Measurements from ENCODE around the gene GLT8D2.
"Not testable (repeated sequence)": the region's sequence is repeated elsewhere in the genome, so short reads cannot be mapped to it uniquely, and the experiment has no call there.

The GLT8D2 gene

GRCh38 chr12:104039769-104040168, 10.2 kb downstream of the GLT8D2 start:
- not testable (repeated sequence) for H3K27ac Mint-ChIP-seq; H3K9me3 Mint-ChIP-seq; H3K4me3 Mint-ChIP-seq; H3K36me3 Mint-ChIP-seq (ENCODE audit: low read depth); DNase-seq (ENCODE audit: low spot score); H3K4me1 Mint-ChIP-seq (ENCODE audit: low read depth)
- peaks cover 39% of the 10 kb centered on the region for H3K27me3 Mint-ChIP-seq (ENCODE audit: low read depth)

- not testable (repeated sequence) for DNase-seq (ENCODE audit: low spot score); H3K27ac Mint-ChIP-seq; H3K4me1 Mint-ChIP-seq (ENCODE audit: low read depth); H3K4me3 Mint-ChIP-seq; H3K36me3 Mint-ChIP-seq (ENCODE audit: low read depth); H3K9me3 Mint-ChIP-seq
- peaks cover 26% of the 10 kb centered on the region for H3K27me3 Mint-ChIP-seq (ENCODE audit: low read depth)
Observed at GRCh38 chr12:104036143-104036542, 13.8 kb downstream of the GLT8D2 start.

GRCh38 chr12:104030596-104030995, 19.4 kb downstream of the GLT8D2 start:
- H3K4me1 Mint-ChIP-seq (ENCODE audit: low read depth); H3K4me3 Mint-ChIP-seq; H3K36me3 Mint-ChIP-seq (ENCODE audit: low read depth); H3K9me3 Mint-ChIP-seq; H3K27ac Mint-ChIP-seq; DNase-seq (ENCODE audit: low spot score): not testable (repeated sequence)
- peaks cover 27% of the 10 kb centered on the region for H3K27me3 Mint-ChIP-seq (ENCODE audit: low read depth)

- H3K4me3 Mint-ChIP-seq = no peak overlapping the region
- DNase-seq (ENCODE audit: low spot score) = no peak
- no peak overlapping the region for H3K27ac Mint-ChIP-seq
- peaks cover 4% of the 10 kb centered on the region for H3K9me3 Mint-ChIP-seq
- H3K36me3 Mint-ChIP-seq (ENCODE audit: low read depth) = no peaks in the 10 kb centered on the region
- no peaks in the 10 kb centered on the region for H3K4me1 Mint-ChIP-seq (ENCODE audit: low read depth)
- peaks cover 24% of the 10 kb centered on the region for H3K27me3 Mint-ChIP-seq (ENCODE audit: low read depth)
Observed at GRCh38 chr12:104026841-104027599, 23.0 kb downstream of the GLT8D2 start.

- no peak for DNase-seq (ENCODE audit: low spot score)
- H3K27ac Mint-ChIP-seq = no peak overlapping the region
- peaks cover 32% of the 10 kb centered on the region for H3K27me3 Mint-ChIP-seq (ENCODE audit: low read depth)
Observed at GRCh38 chr12:104025771-104026170, 24.2 kb downstream of the GLT8D2 start.

GRCh38 chr12:104024348-104024747, 25.6 kb downstream of the GLT8D2 start:
- Mint-ChIP-seq H3K27me3 (ENCODE audit: low read depth) (peaks cover 37% of the 10 kb centered on the region), H3K9me3 (peaks cover 4% of the 10 kb centered on the region), H3K4me1 (ENCODE audit: low read depth) (no peaks in the 10 kb centered on the region), H3K36me3 (ENCODE audit: low read depth) (no peaks in the 10 kb centered on the region), H3K4me3 (no peak overlapping the region), H3K27ac (no peak overlapping the region)
- no peak for DNase-seq (ENCODE audit: low spot score)

More at GRCh38 chr12:104025771-104026170, 24.2 kb downstream of the GLT8D2 start:
- Mint-ChIP-seq H3K36me3 (ENCODE audit: low read depth) (no peaks in the 10 kb centered on the region), H3K4me3 (no peak overlapping the region), H3K4me1 (ENCODE audit: low read depth) (no peaks in the 10 kb centered on the region), H3K9me3 (peaks cover 4% of the 10 kb centered on the region)

GRCh38 chr12:104023710-104024109, 26.3 kb downstream of the GLT8D2 start:
- H3K9me3 Mint-ChIP-seq = peaks cover 4% of the 10 kb centered on the region
- H3K27me3 Mint-ChIP-seq (ENCODE audit: low read depth) = peaks cover 33% of the 10 kb centered on the region
- no peaks in the 10 kb centered on the region for H3K4me1 Mint-ChIP-seq (ENCODE audit: low read depth)
- DNase-seq (ENCODE audit: low spot score) = no peak
- H3K27ac Mint-ChIP-seq = no peak overlapping the region
- H3K4me3 Mint-ChIP-seq = no peak overlapping the region
- H3K36me3 Mint-ChIP-seq (ENCODE audit: low read depth) = no peaks in the 10 kb centered on the region

- DNase-seq (ENCODE audit: low spot score) = no peak
- Mint-ChIP-seq H3K4me1 (ENCODE audit: low read depth) (no peaks in the 10 kb centered on the region), H3K9me3 (peaks cover 4% of the 10 kb centered on the region), H3K27me3 (ENCODE audit: low read depth) (peaks cover 27% of the 10 kb centered on the region), H3K36me3 (ENCODE audit: low read depth) (no peaks in the 10 kb centered on the region), H3K4me3 (no peak overlapping the region), H3K27ac (no peak overlapping the region)
Observed at GRCh38 chr12:104022786-104023185, 27.2 kb downstream of the GLT8D2 start.

- H3K4me3 Mint-ChIP-seq; H3K9me3 Mint-ChIP-seq; H3K36me3 Mint-ChIP-seq (ENCODE audit: low read depth); DNase-seq (ENCODE audit: low spot score); H3K27ac Mint-ChIP-seq; H3K4me1 Mint-ChIP-seq (ENCODE audit: low read depth): not testable (repeated sequence)
- H3K27me3 Mint-ChIP-seq (ENCODE audit: low read depth) = peaks cover 22% of the 10 kb centered on the region
Observed at GRCh38 chr12:104021862-104022261, 28.1 kb downstream of the GLT8D2 start.

- no peak for DNase-seq (ENCODE audit: low spot score)
- no peaks in the 10 kb centered on the region for H3K9me3 Mint-ChIP-seq
- H3K27ac Mint-ChIP-seq = no peak overlapping the region
- no peaks in the 10 kb centered on the region for H3K4me1 Mint-ChIP-seq (ENCODE audit: low read depth)
- H3K36me3 Mint-ChIP-seq (ENCODE audit: low read depth) = no peaks in the 10 kb centered on the region
- H3K27me3 Mint-ChIP-seq (ENCODE audit: low read depth) = peaks cover 24% of the 10 kb centered on the region
- H3K4me3 Mint-ChIP-seq = no peak overlapping the region
Observed at GRCh38 chr12:104012331-104012730, 37.7 kb downstream of the GLT8D2 start.

- H3K27ac Mint-ChIP-seq = no peak overlapping the region
- no peaks in the 10 kb centered on the region for H3K9me3 Mint-ChIP-seq
- H3K36me3 Mint-ChIP-seq (ENCODE audit: low read depth) = no peaks in the 10 kb centered on the region
- H3K4me1 Mint-ChIP-seq (ENCODE audit: low read depth) = no peaks in the 10 kb centered on the region
- H3K4me3 Mint-ChIP-seq = no peak overlapping the region
- DNase-seq (ENCODE audit: low spot score) = no peak
- H3K27me3 Mint-ChIP-seq (ENCODE audit: low read depth) = peaks cover 32% of the 10 kb centered on the region
Observed at GRCh38 chr12:104011253-104011652, 38.7 kb downstream of the GLT8D2 start.

GRCh38 chr12:104010606-104011169, 39.3 kb downstream of the GLT8D2 start:
- Mint-ChIP-seq H3K27me3 (ENCODE audit: low read depth) (peaks cover 31% of the 10 kb centered on the region), H3K4me3 (no peak overlapping the region), H3K36me3 (ENCODE audit: low read depth) (no peaks in the 10 kb centered on the region), H3K27ac (no peak overlapping the region), H3K4me1 (ENCODE audit: low read depth) (no peaks in the 10 kb centered on the region), H3K9me3 (no peaks in the 10 kb centered on the region)
- DNase-seq (ENCODE audit: low spot score) = no peak

GRCh38 chr12:104010121-104010520, 39.9 kb downstream of the GLT8D2 start:
- H3K9me3 Mint-ChIP-seq = no peaks in the 10 kb centered on the region
- H3K27me3 Mint-ChIP-seq (ENCODE audit: low read depth) = peaks cover 35% of the 10 kb centered on the region
- H3K36me3 Mint-ChIP-seq (ENCODE audit: low read depth) = no peaks in the 10 kb centered on the region
- no peaks in the 10 kb centered on the region for H3K4me1 Mint-ChIP-seq (ENCODE audit: low read depth)
- no peak overlapping the region for H3K4me3 Mint-ChIP-seq
- no peak for DNase-seq (ENCODE audit: low spot score)
- H3K27ac Mint-ChIP-seq = no peak overlapping the region

GRCh38 chr12:104006929-104007328, 43.1 kb downstream of the GLT8D2 start:
- Mint-ChIP-seq H3K27me3 (ENCODE audit: low read depth) (peaks cover 52% of the 10 kb centered on the region), H3K4me1 (ENCODE audit: low read depth) (no peaks in the 10 kb centered on the region), H3K9me3 (no peaks in the 10 kb centered on the region), H3K36me3 (ENCODE audit: low read depth) (no peaks in the 10 kb centered on the region), H3K4me3 (no peak overlapping the region), H3K27ac (no peak overlapping the region)
- DNase-seq (ENCODE audit: low spot score) = no peak

- no peaks in the 10 kb centered on the region for H3K36me3 Mint-ChIP-seq (ENCODE audit: low read depth)
- no peaks in the 10 kb centered on the region for H3K4me1 Mint-ChIP-seq (ENCODE audit: low read depth)
- H3K27ac Mint-ChIP-seq = no peak overlapping the region
- no peak for DNase-seq (ENCODE audit: low spot score)
- peaks cover 52% of the 10 kb centered on the region for H3K27me3 Mint-ChIP-seq (ENCODE audit: low read depth)
- H3K4me3 Mint-ChIP-seq = no peak overlapping the region
- H3K9me3 Mint-ChIP-seq = no peaks in the 10 kb centered on the region
Observed at GRCh38 chr12:104003596-104003995, 46.4 kb downstream of the GLT8D2 start.

Data from T-helper 2 cell treated with Interferon-gamma antibody and Interleukin-4, amounts not matched to agents 5 μg/mL and 100 μg/mL, for 36 hours (primary cell).